AG09309 (cell line): Measurements from ENCODE around the gene KNOP1.
A peak's percentile ranks its signal among the peaks of the same experiment; 100 is the strongest.

Experiments
- DNase-seq: peaks from one replicate; pipeline ENCODE4 v3.0.0-alpha.2; 2010; ENCODE audit warnings: low read depth
- H3K4me3 ChIP-seq: 2 replicates; pipeline ENCODE4 v1.5.1; 2011; ENCODE audit warnings: mild to moderate bottlenecking, low read depth, low read length, moderate library complexity; ENCODE audit not compliant: control insufficient read depth
- CTCF ChIP-seq: IDR thresholded peaks from 2 replicates; pipeline ENCODE4 v1.5.1; 2011; ENCODE audit warnings: mild to moderate bottlenecking, low read depth, low read length, inconsistent platforms; ENCODE audit not compliant: insufficient read depth, control insufficient read depth; ENCODE audit errors: missing control alignments

The KNOP1 gene

GRCh38 chr16:19662351-19662750, 55.7 kb downstream of the KNOP1 start:
- no peak for TF ChIP-seq CTCF
- DNase-seq, result no peak
- no peak overlapping the region for H3K4me3 ChIP-seq

- DNase-seq, result no peak
- TF ChIP-seq CTCF, result no peak
- no peak overlapping the region for H3K4me3 ChIP-seq
Observed at GRCh38 chr16:19660432-19660831, 57.6 kb downstream of the KNOP1 start.

- peak; percentile 28 for TF ChIP-seq CTCF
- H3K4me3 ChIP-seq, result no peak overlapping the region
- DNase-seq, result no peak
Observed at GRCh38 chr16:19659554-19659953, 58.5 kb downstream of the KNOP1 start.

GRCh38 chr16:19657831-19658230, 60.2 kb downstream of the KNOP1 start:
- no peak for TF ChIP-seq CTCF
- DNase-seq, result no peak
- no peak overlapping the region for H3K4me3 ChIP-seq

- TF ChIP-seq CTCF, result no peak
- no peak overlapping the region for H3K4me3 ChIP-seq
- no peak for DNase-seq
Observed at GRCh38 chr16:19655242-19655777, 62.7 kb downstream of the KNOP1 start.

- TF ChIP-seq CTCF, result no peak
- no peak for DNase-seq
- H3K4me3 ChIP-seq, result no peak overlapping the region
Observed at GRCh38 chr16:19654147-19654546, 63.9 kb downstream of the KNOP1 start.
